T-helper 1 cell (primary cell): ENCODE measurements around the gene STAG1.

Experiments used
- DNase-seq, 5 donors: peaks; one replicate each; pipeline ENCODE4 v3.0.0-alpha.2; 2012 to 2020

The STAG1 gene

GRCh38 chr3:136305879-136306278 lies 446.3 kb downstream of the STAG1 start:
- DNase-seq: no peak

- no peak for DNase-seq
Measured at GRCh38 chr3:136300444-136300843, 451.7 kb downstream of the STAG1 start.

GRCh38 chr3:136297826-136298225 lies 454.4 kb downstream of the STAG1 start:
- no peak for DNase-seq

GRCh38 chr3:136296960-136297359 lies 455.2 kb downstream of the STAG1 start:
- DNase-seq: no peak

GRCh38 chr3:136294176-136294575 lies 458.0 kb downstream of the STAG1 start:
- DNase-seq: no peak

GRCh38 chr3:136293279-136293678 lies 458.9 kb downstream of the STAG1 start:
- no peak for DNase-seq

GRCh38 chr3:136292500-136292899 lies 459.7 kb downstream of the STAG1 start:
- no peak for DNase-seq

GRCh38 chr3:136291302-136291701 lies 460.9 kb downstream of the STAG1 start:
- DNase-seq: no peak
